A549 (cell line): ENCODE data around the gene PCNT.

Experiments used
- BHLHE40 ChIP-seq: IDR thresholded peaks from 2 replicates; pipeline ENCODE4 v1.6.1; 2012; ENCODE audit warnings: low read depth, low read length, inconsistent platforms
- CBX2 ChIP-seq: fragments of 200-600 bp; sonication (generic); IDR thresholded peaks from 2 replicates; pipeline ENCODE4 v1.6.1; 2016; ENCODE audit warnings: low read depth, mild to moderate bottlenecking, borderline replicate concordance
- EP300 ChIP-seq, 2 experiments: fragments of >200 bp; sonication (Bioruptor Twin); formaldehyde crosslinking; IDR thresholded peaks; 2 replicates in 1 of 2; 3 replicates in 1 of 2; pipeline ENCODE4 v1.6.1; 2016 to 2017
- ESRRA ChIP-seq: fragments of 150-350 bp; IDR thresholded peaks from 2 replicates; pipeline ENCODE4 v1.6.1; 2014; ENCODE audit warnings: mild to moderate bottlenecking, low read length, borderline replicate concordance
- POLR2AphosphoS2 ChIP-seq: conservative IDR thresholded peaks from 2 replicates; pipeline ENCODE4 v1.6.1; 2012; ENCODE audit warnings: low read length, improper control_type of control experiment, inconsistent platforms
- ZC3H11A ChIP-seq: fragments of 450-650 bp; IDR thresholded peaks from 2 replicates; pipeline ENCODE4 v1.6.1; 2014; ENCODE audit warnings: antibody characterized with exemption, mild to moderate bottlenecking
- TF ChIP-seq, protein P1 (sequence below): fragments of >200 bp; sonication (Bioruptor Twin); formaldehyde crosslinking; IDR thresholded peaks from 3 replicates; pipeline ENCODE4 v1.5.1; 2016
- TF ChIP-seq, protein P2 (sequence below): fragments of >200 bp; sonication (Bioruptor Twin); formaldehyde crosslinking; IDR thresholded peaks from 3 replicates; pipeline ENCODE4 v1.6.1; 2016
- TF ChIP-seq, protein P3 (sequence below): IDR thresholded peaks from 2 replicates; pipeline ENCODE4 v1.6.1; 2012
- TF ChIP-seq, protein P4 (sequence below): IDR thresholded peaks from 2 replicates; pipeline ENCODE4 v1.6.1; 2012
- TF ChIP-seq, protein P5 (sequence below): IDR thresholded peaks from 2 replicates; pipeline ENCODE4 v1.6.1; 2012; ENCODE audit warnings: low read depth, borderline replicate concordance
- TF ChIP-seq, protein P6 (sequence below): fragments of 200-600 bp; sonication (generic); IDR thresholded peaks from 2 replicates; pipeline ENCODE4 v1.6.1; 2016; ENCODE audit warnings: antibody characterized with exemption, mild to moderate bottlenecking, moderate library complexity

DNA sequence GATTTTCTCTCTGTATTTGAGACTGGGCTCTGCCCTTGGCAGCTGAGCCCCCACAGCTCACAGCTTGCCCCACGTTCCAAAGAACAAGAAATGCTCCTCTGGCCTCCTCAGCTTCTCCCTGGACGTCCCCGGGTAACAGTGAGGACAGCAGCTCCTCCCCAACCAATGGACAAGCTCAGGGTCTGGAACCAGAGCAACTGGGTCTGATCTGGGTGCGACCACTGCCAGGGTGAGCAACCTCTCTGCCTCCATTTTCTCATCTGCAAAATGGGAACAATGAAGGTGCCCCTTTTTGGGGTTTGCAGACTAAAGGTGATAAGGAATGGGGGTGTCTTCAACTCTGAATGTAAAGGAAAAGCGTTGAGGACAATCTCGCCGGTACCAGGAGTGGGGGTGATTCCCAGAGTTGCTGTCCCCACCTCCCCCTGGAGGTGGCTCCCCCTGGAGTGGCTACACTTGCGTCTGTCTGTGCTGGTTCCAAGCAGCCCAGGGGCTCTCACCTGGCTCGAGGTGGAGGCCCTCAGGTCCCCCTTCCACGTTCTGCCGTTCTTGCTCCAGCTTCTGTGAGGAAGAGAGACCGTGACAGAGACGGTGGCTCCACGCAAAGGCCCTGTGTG is 7.1 kb upstream of the PCNT start:
- TF ChIP-seq, protein P1, sequence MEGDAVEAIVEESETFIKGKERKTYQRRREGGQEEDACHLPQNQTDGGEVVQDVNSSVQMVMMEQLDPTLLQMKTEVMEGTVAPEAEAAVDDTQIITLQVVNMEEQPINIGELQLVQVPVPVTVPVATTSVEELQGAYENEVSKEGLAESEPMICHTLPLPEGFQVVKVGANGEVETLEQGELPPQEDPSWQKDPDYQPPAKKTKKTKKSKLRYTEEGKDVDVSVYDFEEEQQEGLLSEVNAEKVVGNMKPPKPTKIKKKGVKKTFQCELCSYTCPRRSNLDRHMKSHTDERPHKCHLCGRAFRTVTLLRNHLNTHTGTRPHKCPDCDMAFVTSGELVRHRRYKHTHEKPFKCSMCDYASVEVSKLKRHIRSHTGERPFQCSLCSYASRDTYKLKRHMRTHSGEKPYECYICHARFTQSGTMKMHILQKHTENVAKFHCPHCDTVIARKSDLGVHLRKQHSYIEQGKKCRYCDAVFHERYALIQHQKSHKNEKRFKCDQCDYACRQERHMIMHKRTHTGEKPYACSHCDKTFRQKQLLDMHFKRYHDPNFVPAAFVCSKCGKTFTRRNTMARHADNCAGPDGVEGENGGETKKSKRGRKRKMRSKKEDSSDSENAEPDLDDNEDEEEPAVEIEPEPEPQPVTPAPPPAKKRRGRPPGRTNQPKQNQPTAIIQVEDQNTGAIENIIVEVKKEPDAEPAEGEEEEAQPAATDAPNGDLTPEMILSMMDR: no peak
- TF ChIP-seq BHLHE40: no peak
- TF ChIP-seq POLR2AphosphoS2: no peak
- TF ChIP-seq EP300 (IDR thresholded peaks at IDR 0.05): no peak
- TF ChIP-seq, protein P2, sequence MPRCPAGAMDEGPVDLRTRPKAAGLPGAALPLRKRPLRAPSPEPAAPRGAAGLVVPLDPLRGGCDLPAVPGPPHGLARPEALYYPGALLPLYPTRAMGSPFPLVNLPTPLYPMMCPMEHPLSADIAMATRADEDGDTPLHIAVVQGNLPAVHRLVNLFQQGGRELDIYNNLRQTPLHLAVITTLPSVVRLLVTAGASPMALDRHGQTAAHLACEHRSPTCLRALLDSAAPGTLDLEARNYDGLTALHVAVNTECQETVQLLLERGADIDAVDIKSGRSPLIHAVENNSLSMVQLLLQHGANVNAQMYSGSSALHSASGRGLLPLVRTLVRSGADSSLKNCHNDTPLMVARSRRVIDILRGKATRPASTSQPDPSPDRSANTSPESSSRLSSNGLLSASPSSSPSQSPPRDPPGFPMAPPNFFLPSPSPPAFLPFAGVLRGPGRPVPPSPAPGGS: no peak
- no peak for TF ChIP-seq ZC3H11A
- no peak for TF ChIP-seq ESRRA
- TF ChIP-seq CBX2: no peak
- TF ChIP-seq, protein P3, sequence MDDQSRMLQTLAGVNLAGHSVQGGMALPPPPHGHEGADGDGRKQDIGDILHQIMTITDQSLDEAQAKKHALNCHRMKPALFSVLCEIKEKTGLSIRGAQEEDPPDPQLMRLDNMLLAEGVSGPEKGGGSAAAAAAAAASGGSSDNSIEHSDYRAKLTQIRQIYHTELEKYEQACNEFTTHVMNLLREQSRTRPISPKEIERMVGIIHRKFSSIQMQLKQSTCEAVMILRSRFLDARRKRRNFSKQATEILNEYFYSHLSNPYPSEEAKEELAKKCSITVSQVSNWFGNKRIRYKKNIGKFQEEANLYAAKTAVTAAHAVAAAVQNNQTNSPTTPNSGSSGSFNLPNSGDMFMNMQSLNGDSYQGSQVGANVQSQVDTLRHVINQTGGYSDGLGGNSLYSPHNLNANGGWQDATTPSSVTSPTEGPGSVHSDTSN: no peak
- TF ChIP-seq, protein P4, sequence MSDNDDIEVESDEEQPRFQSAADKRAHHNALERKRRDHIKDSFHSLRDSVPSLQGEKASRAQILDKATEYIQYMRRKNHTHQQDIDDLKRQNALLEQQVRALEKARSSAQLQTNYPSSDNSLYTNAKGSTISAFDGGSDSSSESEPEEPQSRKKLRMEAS: no peak
- TF ChIP-seq, protein P5, sequence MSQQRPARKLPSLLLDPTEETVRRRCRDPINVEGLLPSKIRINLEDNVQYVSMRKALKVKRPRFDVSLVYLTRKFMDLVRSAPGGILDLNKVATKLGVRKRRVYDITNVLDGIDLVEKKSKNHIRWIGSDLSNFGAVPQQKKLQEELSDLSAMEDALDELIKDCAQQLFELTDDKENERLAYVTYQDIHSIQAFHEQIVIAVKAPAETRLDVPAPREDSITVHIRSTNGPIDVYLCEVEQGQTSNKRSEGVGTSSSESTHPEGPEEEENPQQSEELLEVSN: no peak
- TF ChIP-seq, protein P6, sequence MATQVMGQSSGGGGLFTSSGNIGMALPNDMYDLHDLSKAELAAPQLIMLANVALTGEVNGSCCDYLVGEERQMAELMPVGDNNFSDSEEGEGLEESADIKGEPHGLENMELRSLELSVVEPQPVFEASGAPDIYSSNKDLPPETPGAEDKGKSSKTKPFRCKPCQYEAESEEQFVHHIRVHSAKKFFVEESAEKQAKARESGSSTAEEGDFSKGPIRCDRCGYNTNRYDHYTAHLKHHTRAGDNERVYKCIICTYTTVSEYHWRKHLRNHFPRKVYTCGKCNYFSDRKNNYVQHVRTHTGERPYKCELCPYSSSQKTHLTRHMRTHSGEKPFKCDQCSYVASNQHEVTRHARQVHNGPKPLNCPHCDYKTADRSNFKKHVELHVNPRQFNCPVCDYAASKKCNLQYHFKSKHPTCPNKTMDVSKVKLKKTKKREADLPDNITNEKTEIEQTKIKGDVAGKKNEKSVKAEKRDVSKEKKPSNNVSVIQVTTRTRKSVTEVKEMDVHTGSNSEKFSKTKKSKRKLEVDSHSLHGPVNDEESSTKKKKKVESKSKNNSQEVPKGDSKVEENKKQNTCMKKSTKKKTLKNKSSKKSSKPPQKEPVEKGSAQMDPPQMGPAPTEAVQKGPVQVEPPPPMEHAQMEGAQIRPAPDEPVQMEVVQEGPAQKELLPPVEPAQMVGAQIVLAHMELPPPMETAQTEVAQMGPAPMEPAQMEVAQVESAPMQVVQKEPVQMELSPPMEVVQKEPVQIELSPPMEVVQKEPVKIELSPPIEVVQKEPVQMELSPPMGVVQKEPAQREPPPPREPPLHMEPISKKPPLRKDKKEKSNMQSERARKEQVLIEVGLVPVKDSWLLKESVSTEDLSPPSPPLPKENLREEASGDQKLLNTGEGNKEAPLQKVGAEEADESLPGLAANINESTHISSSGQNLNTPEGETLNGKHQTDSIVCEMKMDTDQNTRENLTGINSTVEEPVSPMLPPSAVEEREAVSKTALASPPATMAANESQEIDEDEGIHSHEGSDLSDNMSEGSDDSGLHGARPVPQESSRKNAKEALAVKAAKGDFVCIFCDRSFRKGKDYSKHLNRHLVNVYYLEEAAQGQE: no peak
